Naive thymus-derived CD4-positive, alpha-beta T cell (primary cell): ENCODE measurements around the gene FAR2. TPM values are rescaled to one million over a fixed set of nuclear protein-coding genes. Genes with fewer than 3 reads are reported as not detected.

Source experiments
- ATAC-seq: fragments of 150-1000 bp; cut with Tn5 transposase; 2 replicates; pipeline ENCODE4 v1.10.0; 2021; ENCODE audit warnings: mild to moderate bottlenecking, moderate library complexity
- CTCF ChIA-PET: fragments of 350-600 bp; sonication (Branson Sonifier 250); formaldehyde crosslinking; loops from one replicate; lab custom pipeline; 2021; ENCODE audit warnings: antibody characterized with exemption; lab: Charles Lee
- POLR2A ChIA-PET: fragments of 350-600 bp; sonication (Branson Sonifier 250); formaldehyde crosslinking; loops from one replicate; lab custom pipeline; 2021; ENCODE audit warnings: antibody characterized with exemption, inconsistent platforms; lab: Charles Lee
- DNase-seq, 9 donors: peaks; one replicate each; pipeline versions ENCODE4 v3.0.0 to v3.0.0-alpha.2; 2020 to 2022; ENCODE audit warnings: mixed read lengths in 1 of 9
- H3K27ac ChIP-seq: one replicate; pipeline ENCODE4 v1.7.0; 2013; ENCODE audit warnings: mild to moderate bottlenecking, low read depth, low read length, moderate library complexity
- H3K27me3 ChIP-seq, 2 donors: one replicate each; pipeline ENCODE4 v1.7.0; 2013; ENCODE audit warnings: low read length in 2 of 2, mild to moderate bottlenecking in 2 of 2, moderate library complexity in 2 of 2; ENCODE audit not compliant: control insufficient read depth in 2 of 2, insufficient read depth in 2 of 2
- H3K36me3 ChIP-seq, 3 experiments: 1 replicate in 2 of 3; 2 replicates in 1 of 3; pipeline ENCODE4 v1.7.0; 2013; ENCODE audit warnings: low read length in 3 of 3, mild to moderate bottlenecking in 3 of 3, moderate library complexity in 1 of 3; ENCODE audit not compliant: insufficient read depth in 3 of 3, control insufficient read depth in 2 of 3
- H3K4me1 ChIP-seq, 2 donors: one replicate each; pipeline ENCODE4 v1.7.0; 2013; ENCODE audit warnings: low read length in 2 of 2, mild to moderate bottlenecking in 2 of 2, moderate library complexity in 1 of 2; ENCODE audit not compliant: control insufficient read depth in 2 of 2, insufficient read depth in 2 of 2
- H3K4me3 ChIP-seq: 2 replicates; pipeline ENCODE4 v1.7.0; 2013; ENCODE audit warnings: mild to moderate bottlenecking, low read length
- H3K9me3 ChIP-seq, 3 experiments: 1 replicate in 2 of 3; 2 replicates in 1 of 3; pipeline ENCODE4 v1.7.0; 2013; ENCODE audit warnings: low read length in 3 of 3; ENCODE audit not compliant: control insufficient read depth in 2 of 3
- H3K27ac Mint-ChIP-seq, 9 donors: one replicate each; pipeline ENCODE4 v1.8.0; 2020 to 2022; ENCODE audit warnings: mixed read lengths in 9 of 9, mild to moderate bottlenecking in 8 of 9, moderate library complexity in 5 of 9, inconsistent platforms in 2 of 9
- H3K27me3 Mint-ChIP-seq, 5 donors: one replicate each; pipeline ENCODE4 v1.8.0; 2021 to 2022; ENCODE audit warnings: mixed read lengths in 5 of 5, mild to moderate bottlenecking in 1 of 5
- H3K36me3 Mint-ChIP-seq, 5 donors: one replicate each; pipeline ENCODE4 v1.8.0; 2020 to 2022; ENCODE audit warnings: mixed read lengths in 5 of 5, mild to moderate bottlenecking in 3 of 5, inconsistent platforms in 1 of 5
- H3K4me1 Mint-ChIP-seq, 7 donors: one replicate each; pipeline ENCODE4 v1.8.0; 2020 to 2022; ENCODE audit warnings: mixed read lengths in 7 of 7, mild to moderate bottlenecking in 3 of 7, inconsistent platforms in 1 of 7
- H3K4me3 Mint-ChIP-seq, 10 donors: one replicate each; pipeline ENCODE4 v1.8.0; 2020 to 2022; ENCODE audit warnings: mild to moderate bottlenecking in 10 of 10, mixed read lengths in 10 of 10, moderate library complexity in 6 of 10, inconsistent platforms in 2 of 10
- H3K9me3 Mint-ChIP-seq, 11 donors: one replicate each; pipeline ENCODE4 v1.8.0; 2020 to 2022; ENCODE audit warnings: mixed read lengths in 11 of 11, mild to moderate bottlenecking in 4 of 11, inconsistent platforms in 1 of 11, moderate library complexity in 1 of 11
- intact Hi-C, 2 donors: fragments of 100-400 bp; cut with micrococcal nuclease; formaldehyde crosslinking; loops; one replicate each; pipeline ENCODE4 v1.15.1; 2023
- polyA plus RNA-seq, 2 donors: library from polyadenylated mRNA; unstranded; fragments of 300-500 nt; fragmentation: Illumina TruSeq; gene quantifications; one replicate each; pipeline ENCODE4 v1.2.3, GENCODE V29; 2021
- total RNA-seq, 6 experiments: library from RNA in 5 of 6; stranded (reverse) in 5 of 6; gene quantifications; 1 replicate in 5 of 6; 2 replicates in 1 of 6; pipeline ENCODE4 v1.2.3 and lab custom pipeline; 2021 to 2026

Gene FAR2
- total and polyA plus RNA-seq, 7 experiments from 2014 or later, result 1.1 to 11.1 (median 1.9) TPM

DNA sequence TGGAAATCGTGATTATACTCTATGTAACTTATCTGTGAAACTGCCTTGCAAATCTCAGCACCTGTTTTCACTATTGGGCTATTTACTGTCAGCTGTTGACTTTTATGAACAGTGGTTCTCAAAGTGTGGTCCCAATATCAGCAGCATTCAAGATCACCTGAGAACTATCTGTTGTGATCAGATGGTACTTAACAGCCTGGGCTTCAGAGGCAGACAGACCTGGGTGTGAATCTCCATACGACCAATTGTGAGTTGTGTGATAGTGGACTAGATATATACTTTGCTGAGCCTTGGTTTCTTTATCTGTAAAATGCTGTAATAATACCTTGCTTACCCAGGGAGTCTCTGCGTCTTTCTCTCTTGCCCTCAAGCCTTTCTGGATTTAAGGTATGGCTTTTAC, 126.8 kb downstream of the FAR2 start:
- no peak for DNase-seq
- no peak overlapping the region for H3K27ac ChIP-seq
- no peaks in the 10 kb centered on the region for H3K9me3 ChIP-seq
- POLR2A ChIA-PET, result no interaction called here
- Mint-ChIP-seq H3K36me3 (peaks cover 0 to 8% (median 3%) of the 10 kb centered on the region in 5 donors), H3K4me1 (no peaks in the 10 kb centered on the region), H3K9me3 (peaks cover 0 to 2% (median 0%) of the 10 kb centered on the region in 11 donors), H3K27ac (no peak overlapping the region), H3K27me3 (no peaks in the 10 kb centered on the region), H3K4me3 (no peak overlapping the region)
- H3K4me1 ChIP-seq, result no peaks in the 10 kb centered on the region
- CTCF ChIA-PET, result no interaction called here
- intact Hi-C loops, result no loop called here
- no peaks in the 10 kb centered on the region for H3K36me3 ChIP-seq
- no peaks in the 10 kb centered on the region for H3K27me3 ChIP-seq
- ATAC-seq, result no peak
- H3K4me3 ChIP-seq, result no peak overlapping the region

DNA sequence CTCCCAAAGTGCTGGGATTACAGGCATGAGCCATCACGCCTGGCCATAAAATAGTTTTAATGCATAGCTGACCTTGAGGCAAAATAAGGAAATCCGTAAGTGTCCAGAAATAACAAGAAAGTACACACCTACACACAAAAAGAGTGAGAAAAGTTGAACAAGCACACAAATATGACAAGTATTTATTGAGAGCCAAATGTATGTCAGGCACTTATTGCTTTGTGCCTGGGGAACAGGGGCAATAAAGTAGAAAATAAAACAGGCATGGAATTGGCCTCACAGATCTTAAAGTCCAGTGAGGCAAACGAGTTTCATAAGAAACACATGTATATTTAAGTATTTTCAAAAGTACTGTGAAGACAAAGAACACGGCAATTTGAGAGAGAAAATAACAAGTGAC, 128.2 kb downstream of the FAR2 start:
- Mint-ChIP-seq H3K27me3 (no peaks in the 10 kb centered on the region), H3K4me3 (no peak overlapping the region), H3K9me3 (peaks cover 0 to 2% (median 0%) of the 10 kb centered on the region in 11 donors), H3K27ac (no peak overlapping the region), H3K36me3 (peaks cover 3 to 10% (median 4%) of the 10 kb centered on the region in 5 donors), H3K4me1 (peaks cover 0 to 2% (median 0%) of the 10 kb centered on the region in 7 donors)
- H3K9me3 ChIP-seq, result no peaks in the 10 kb centered on the region
- intact Hi-C loops, result no loop called here
- no peaks in the 10 kb centered on the region for H3K27me3 ChIP-seq
- ChIA-PET CTCF (no interaction called here), POLR2A (no interaction called here)
- no peak overlapping the region for H3K27ac ChIP-seq
- H3K4me1 ChIP-seq, result no peaks in the 10 kb centered on the region
- H3K4me3 ChIP-seq, result no peak overlapping the region
- no peaks in the 10 kb centered on the region for H3K36me3 ChIP-seq
- ATAC-seq, result no peak
- DNase-seq, result no peak

DNA sequence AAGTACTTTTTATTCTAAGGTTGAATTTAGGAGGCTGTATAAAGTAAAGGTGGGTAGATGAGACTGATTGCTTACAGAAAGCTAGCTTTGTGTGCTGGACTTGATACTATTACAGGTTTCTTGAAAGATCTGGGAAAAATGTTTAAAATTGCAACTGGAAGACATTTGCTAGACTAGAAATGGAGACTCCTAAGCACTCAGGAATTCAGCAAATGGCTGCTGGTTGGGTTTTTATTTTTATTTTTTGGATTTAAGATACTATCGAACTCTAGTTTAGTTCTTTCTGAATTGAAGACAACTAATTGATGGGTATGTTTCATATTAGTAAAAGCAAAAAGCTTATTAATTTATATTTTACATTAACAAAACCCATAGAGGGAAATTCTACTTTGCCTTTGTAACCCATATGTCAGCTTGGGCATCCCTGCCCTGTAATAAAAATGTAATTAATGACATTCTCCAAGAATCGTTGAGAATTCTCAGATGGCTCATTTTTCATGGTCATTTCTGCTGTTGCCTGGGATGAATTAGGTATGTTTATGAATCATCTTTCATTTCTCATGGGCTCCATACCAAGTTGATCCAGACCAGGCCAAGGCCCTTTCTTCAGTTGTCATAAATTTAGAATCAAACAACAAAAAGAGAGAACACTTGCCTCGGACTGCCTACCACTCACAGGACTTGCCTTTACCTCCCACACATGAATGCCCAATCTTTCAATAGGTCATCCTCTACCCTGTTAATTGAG, 129.8 kb downstream of the FAR2 start:
- CTCF ChIA-PET, result no interaction called here
- DNase-seq, result no peak

DNA sequence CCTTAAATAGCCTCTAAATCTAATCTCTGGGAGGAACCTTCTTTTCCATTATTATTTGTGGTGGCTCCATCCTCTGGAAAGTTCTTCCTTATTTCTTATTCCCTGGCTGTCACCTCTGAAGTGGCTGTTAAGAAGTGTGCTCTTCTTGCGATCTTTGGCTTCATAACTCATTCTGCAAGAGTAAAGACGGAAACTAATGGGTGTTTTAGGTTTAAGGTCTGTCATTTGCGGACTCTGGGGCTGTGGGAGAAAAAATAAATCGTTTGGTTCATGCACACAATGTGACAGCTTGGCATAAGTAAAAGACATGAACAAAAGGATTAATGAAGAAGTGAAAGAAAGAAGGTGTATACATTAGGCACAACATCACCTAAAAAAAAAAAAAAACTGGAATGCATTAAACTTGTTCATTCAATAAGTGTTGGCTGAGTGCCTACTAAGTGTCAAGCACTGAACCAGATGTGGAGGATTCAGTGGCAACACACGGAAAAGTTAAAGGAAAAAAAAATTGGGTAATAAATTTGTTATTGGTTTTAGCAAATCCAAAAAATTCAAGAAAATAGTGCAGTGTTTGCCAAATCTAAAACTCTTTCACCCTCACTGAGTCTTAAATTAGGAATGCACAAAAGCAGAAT, 132.4 kb downstream of the FAR2 start:
- Histone ChIP-seq H3K36me3 (no peaks in the 10 kb centered on the region), H3K9me3 (no peaks in the 10 kb centered on the region), H3K4me1 (no peaks in the 10 kb centered on the region), H3K4me3 (no peak overlapping the region), H3K27ac (no peak overlapping the region), H3K27me3 (no peaks in the 10 kb centered on the region)
- Mint-ChIP-seq H3K4me1 (peaks cover 0 to 8% (median 0%) of the 10 kb centered on the region in 7 donors), H3K27ac (no peak overlapping the region), H3K4me3 (no peak overlapping the region), H3K27me3 (no peaks in the 10 kb centered on the region), H3K9me3 (peaks cover 0 to 5% (median 0%) of the 10 kb centered on the region in 11 donors), H3K36me3 (peaks cover 0 to 20% (median 10%) of the 10 kb centered on the region in 5 donors)
- ChIA-PET POLR2A (no interaction called here), CTCF (no interaction called here)
- DNase-seq (no peak), ATAC-seq (no peak)
- intact Hi-C loops, result no loop called here

More for the DNA sequence above, 129.8 kb downstream of the FAR2 start:
- Histone ChIP-seq H3K27me3 (no peaks in the 10 kb centered on the region), H3K4me3 (no peak overlapping the region), H3K36me3 (no peaks in the 10 kb centered on the region), H3K9me3 (no peaks in the 10 kb centered on the region), H3K27ac (no peak overlapping the region), H3K4me1 (no peaks in the 10 kb centered on the region)
- intact Hi-C loops, result no loop called here
- H3K4me1 Mint-ChIP-seq, result peaks cover 0 to 8% (median 0%) of the 10 kb centered on the region in 7 donors
- no peaks in the 10 kb centered on the region for H3K27me3 Mint-ChIP-seq
- ATAC-seq, result no peak
- POLR2A ChIA-PET, result interaction anchor here (0.6 kb wide), 1 partner anchor 16 kb away, joined by 4 read pairs; no protein-coding TSS in a partner anchor
- H3K9me3 Mint-ChIP-seq, result peaks cover 0 to 2% (median 0%) of the 10 kb centered on the region in 11 donors
- H3K36me3 Mint-ChIP-seq, result peaks cover 3 to 13% (median 4%) of the 10 kb centered on the region in 5 donors
- H3K4me3 Mint-ChIP-seq, result no peak overlapping the region
- peak overlapping the region in 1 of 9 donors; percentile 8 for H3K27ac Mint-ChIP-seq

DNA sequence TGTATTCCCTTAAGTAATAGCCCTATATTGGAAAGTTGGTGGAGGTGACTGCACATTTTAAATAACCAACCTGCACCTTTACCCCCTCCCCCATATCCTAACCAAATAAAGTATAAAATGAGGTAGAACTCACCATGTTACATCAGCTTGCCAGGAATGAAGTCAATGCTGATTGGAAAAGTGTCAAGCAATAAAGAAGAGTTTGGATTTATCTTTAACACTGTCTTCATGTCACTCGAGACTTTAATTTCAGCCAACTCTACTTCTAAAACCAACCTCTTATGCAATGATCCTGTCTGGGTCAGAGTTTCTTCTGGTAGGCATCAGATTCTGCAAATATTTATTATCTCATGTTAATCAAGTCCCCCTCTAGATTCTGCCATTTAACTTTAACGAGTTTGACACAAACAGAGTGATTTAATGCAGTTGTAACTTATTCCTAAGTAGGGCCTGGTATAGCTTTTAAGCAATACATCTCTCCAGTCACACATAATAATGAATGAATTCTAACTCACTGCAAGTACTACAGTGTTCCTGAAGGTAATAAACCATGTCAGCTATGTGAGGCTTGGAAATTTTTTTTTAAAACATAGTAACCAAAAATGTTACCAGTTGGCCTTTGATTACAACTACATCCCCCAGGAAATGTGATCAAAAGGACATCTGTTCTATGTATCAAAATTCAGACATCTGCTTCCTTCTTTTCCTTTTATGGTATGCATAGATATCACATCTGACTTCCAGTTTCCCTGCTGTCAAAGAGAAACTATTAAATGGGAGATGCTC, 133.1 kb downstream of the FAR2 start:
- ATAC-seq (no peak), DNase-seq (no peak)
- Histone ChIP-seq H3K9me3 (no peaks in the 10 kb centered on the region), H3K4me1 (no peaks in the 10 kb centered on the region), H3K36me3 (no peaks in the 10 kb centered on the region), H3K27ac (no peak overlapping the region), H3K4me3 (no peak overlapping the region), H3K27me3 (no peaks in the 10 kb centered on the region)
- Mint-ChIP-seq H3K4me1 (peaks cover 0 to 8% (median 0%) of the 10 kb centered on the region in 7 donors), H3K9me3 (peaks cover 0 to 5% (median 0%) of the 10 kb centered on the region in 11 donors), H3K4me3 (no peak overlapping the region), H3K27me3 (no peaks in the 10 kb centered on the region), H3K36me3 (peaks cover 0 to 23% (median 10%) of the 10 kb centered on the region in 5 donors), H3K27ac (peak overlapping the region in 1 of 9 donors; percentile 17)
- CTCF ChIA-PET, result no interaction called here
- intact Hi-C loops, result no loop called here
- POLR2A ChIA-PET, result no interaction called here

DNA sequence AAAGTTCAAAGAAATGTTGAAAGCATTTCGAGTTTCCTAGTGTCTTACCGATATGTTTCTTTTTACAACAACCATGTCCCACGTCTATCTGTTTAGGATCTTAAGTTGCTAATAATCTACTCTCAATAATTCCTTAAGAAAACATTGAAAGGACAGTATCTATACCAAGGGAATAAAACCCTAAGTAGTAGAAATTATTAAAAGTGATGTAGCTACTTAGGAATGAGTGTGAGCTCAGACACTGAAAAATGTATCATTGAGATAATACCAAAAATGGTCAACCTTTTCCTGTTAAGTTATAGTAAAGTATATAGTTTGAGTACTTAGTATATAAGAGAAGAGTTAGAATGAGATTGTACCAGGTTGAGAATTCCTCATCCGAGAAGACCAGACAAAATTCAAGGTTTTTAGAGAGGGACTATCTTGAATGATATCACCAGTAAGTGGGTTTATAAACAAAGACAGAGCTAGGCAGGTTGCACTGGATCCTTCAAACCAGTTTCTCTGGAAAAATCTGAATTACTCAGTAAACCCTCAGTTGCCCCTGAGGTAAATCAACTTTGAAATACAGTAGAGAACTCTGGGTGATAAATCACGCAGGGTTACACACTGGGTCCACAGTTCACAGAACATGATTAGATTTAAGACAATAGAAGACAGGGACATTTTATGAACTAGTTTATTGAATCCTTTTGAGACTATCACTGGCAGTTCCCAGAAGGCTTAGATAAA, 135.1 kb downstream of the FAR2 start:
- Histone ChIP-seq H3K9me3 (no peaks in the 10 kb centered on the region), H3K4me3 (no peak overlapping the region), H3K27ac (no peak overlapping the region), H3K36me3 (no peaks in the 10 kb centered on the region), H3K27me3 (no peaks in the 10 kb centered on the region), H3K4me1 (no peaks in the 10 kb centered on the region)
- POLR2A ChIA-PET, result no interaction called here
- Mint-ChIP-seq H3K36me3 (peaks cover under 1 to 23% (median 10%) of the 10 kb centered on the region in 5 donors), H3K4me1 (peaks cover 0 to 8% (median 0%) of the 10 kb centered on the region in 7 donors), H3K27ac (no peak overlapping the region), H3K27me3 (no peaks in the 10 kb centered on the region), H3K9me3 (peaks cover 0 to 5% (median 0%) of the 10 kb centered on the region in 11 donors), H3K4me3 (no peak overlapping the region)
- no peak for ATAC-seq
- CTCF ChIA-PET, result no interaction called here
- intact Hi-C loops, result no loop called here
- no peak for DNase-seq
